Stimulated activated CD8-positive, alpha-beta memory T cell treated with anti-CD3 and anti-CD28 coated beads, Interleukin-4, amount 100 ng/mL, for 4 hours (primary cell): ENCODE data around the gene RPL38.

Source experiments
- DNase-seq, 2 donors: peaks; one replicate each; pipeline ENCODE4 v3.0.0-alpha.2; 2020; ENCODE audit warnings: low read depth in 2 of 2, low spot score in 1 of 2

The RPL38 gene

GRCh38 chr17:74203439-74204240, at the start of gene RPL38:
Gene RPL38 (plus strand): TSS chr17:74203678. CDS start chr17:74203956, 278 bp downstream.
- peak; percentile 91 to 97 for DNase-seq

GRCh38 chr17:74153821-74154430, 49.6 kb upstream of the RPL38 start:
- no peak for DNase-seq

- no peak for DNase-seq
Measured at GRCh38 chr17:74156878-74157277, 46.6 kb upstream of the RPL38 start.

GRCh38 chr17:74157366-74157765, 46.1 kb upstream of the RPL38 start:
- DNase-seq, result no peak

- no peak for DNase-seq
Measured at GRCh38 chr17:74158761-74159160, 44.7 kb upstream of the RPL38 start.

GRCh38 chr17:74159226-74159840, 44.1 kb upstream of the RPL38 start:
- DNase-seq, result no peak

GRCh38 chr17:74160656-74161502, 42.6 kb upstream of the RPL38 start:
- DNase-seq, result no peak

- DNase-seq, result no peak
Measured at GRCh38 chr17:74161503-74161875, 42.0 kb upstream of the RPL38 start.

- no peak for DNase-seq
Measured at GRCh38 chr17:74163271-74163821, 40.1 kb upstream of the RPL38 start.

- DNase-seq, result no peak
Measured at GRCh38 chr17:74163836-74164235, 39.6 kb upstream of the RPL38 start.

- no peak for DNase-seq
Measured at GRCh38 chr17:74164446-74165045, 38.9 kb upstream of the RPL38 start.

- no peak for DNase-seq
Measured at GRCh38 chr17:74165797-74166365, 37.6 kb upstream of the RPL38 start.

GRCh38 chr17:74170924-74171323, 32.6 kb upstream of the RPL38 start:
- no peak for DNase-seq

GRCh38 chr17:74172700-74173099, 30.8 kb upstream of the RPL38 start:
- DNase-seq, result no peak

- no peak for DNase-seq
Measured at GRCh38 chr17:74176546-74177001, 26.9 kb upstream of the RPL38 start.

GRCh38 chr17:74177018-74177450, 26.4 kb upstream of the RPL38 start:
- DNase-seq, result no peak

- no peak for DNase-seq
Measured at GRCh38 chr17:74179576-74179975, 23.9 kb upstream of the RPL38 start.

GRCh38 chr17:74180336-74180735, 23.1 kb upstream of the RPL38 start:
- DNase-seq, result no peak

- DNase-seq, result no peak
Measured at GRCh38 chr17:74181341-74181740, 22.1 kb upstream of the RPL38 start.

- no peak for DNase-seq
Measured at GRCh38 chr17:74182041-74182723, 21.3 kb upstream of the RPL38 start.
